ENCODE data around the gene SLC25A23. TPM values are rescaled to one million over a fixed set of nuclear protein-coding genes. Genes with fewer than 3 reads are reported as not detected.

Gene SLC25A23
- total RNA-seq, 1 donor from 2014 or later = 51.4 TPM

DNA sequence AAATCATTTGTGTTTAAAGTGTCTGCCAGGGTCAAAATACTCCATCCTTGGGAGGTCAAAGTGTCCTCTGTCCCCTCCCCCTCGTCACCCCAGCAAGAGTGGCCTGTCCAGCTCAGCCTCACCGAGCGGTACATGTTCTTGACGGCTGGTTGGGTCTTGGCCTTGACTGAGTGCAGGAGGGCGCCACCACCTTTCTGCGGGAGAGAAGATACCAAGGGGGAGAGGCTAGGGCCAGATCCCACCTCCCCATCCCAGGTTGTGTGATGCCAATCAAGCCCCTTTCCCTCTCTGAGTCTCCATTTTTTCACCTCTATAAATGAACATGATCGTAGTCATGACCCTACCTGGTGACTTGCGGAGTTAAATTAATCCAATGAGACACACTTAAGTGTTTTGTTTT lies 10.6 kb upstream of the SLC25A23 start:
- H3K9me3 ChIP-seq = no peaks in the 10 kb centered on the region
- DNase-seq = no peak
- TF ChIP-seq, protein P1, sequence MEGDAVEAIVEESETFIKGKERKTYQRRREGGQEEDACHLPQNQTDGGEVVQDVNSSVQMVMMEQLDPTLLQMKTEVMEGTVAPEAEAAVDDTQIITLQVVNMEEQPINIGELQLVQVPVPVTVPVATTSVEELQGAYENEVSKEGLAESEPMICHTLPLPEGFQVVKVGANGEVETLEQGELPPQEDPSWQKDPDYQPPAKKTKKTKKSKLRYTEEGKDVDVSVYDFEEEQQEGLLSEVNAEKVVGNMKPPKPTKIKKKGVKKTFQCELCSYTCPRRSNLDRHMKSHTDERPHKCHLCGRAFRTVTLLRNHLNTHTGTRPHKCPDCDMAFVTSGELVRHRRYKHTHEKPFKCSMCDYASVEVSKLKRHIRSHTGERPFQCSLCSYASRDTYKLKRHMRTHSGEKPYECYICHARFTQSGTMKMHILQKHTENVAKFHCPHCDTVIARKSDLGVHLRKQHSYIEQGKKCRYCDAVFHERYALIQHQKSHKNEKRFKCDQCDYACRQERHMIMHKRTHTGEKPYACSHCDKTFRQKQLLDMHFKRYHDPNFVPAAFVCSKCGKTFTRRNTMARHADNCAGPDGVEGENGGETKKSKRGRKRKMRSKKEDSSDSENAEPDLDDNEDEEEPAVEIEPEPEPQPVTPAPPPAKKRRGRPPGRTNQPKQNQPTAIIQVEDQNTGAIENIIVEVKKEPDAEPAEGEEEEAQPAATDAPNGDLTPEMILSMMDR (IDR thresholded peaks at IDR 0.05) = no peak
- no peak overlapping the region for H3K27ac ChIP-seq
- intact Hi-C loops (cut with DNase I) = no loop called here
- no peak for ATAC-seq
- H3K4me1 ChIP-seq = no peaks in the 10 kb centered on the region
- no peak overlapping the region for H3K4me3 ChIP-seq
- H3K27me3 ChIP-seq = no peaks in the 10 kb centered on the region
- no peaks in the 10 kb centered on the region for H3K36me3 ChIP-seq

DNA sequence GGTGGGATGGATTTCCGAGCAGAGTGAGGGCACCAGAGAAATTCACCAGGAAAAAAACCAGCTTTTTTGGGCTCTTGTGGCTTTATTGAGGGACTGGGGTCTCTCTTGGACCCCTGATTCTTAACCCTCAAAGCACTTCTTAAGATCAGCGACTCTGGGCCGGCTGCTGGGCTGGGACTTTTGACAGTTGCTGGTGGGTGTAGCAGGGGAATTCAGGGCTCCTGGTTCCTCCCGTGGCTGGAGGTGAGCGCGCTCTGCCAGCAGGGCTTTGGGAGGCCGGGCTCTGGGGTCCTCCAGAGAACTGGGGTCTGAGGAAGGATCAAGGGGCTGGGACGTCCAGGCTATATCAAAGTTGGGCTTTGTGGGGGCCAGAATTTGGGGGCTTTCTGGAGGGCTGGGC lies 7.8 kb upstream of the SLC25A23 start:
- Histone ChIP-seq H3K27ac (no peak overlapping the region), H3K4me3 (no peak overlapping the region), H3K27me3 (peaks cover 11% of the 10 kb centered on the region), H3K36me3 (no peaks in the 10 kb centered on the region), H3K4me1 (no peaks in the 10 kb centered on the region), H3K9me3 (no peaks in the 10 kb centered on the region)
- no peak for ATAC-seq
- DNase-seq = no peak
- TF ChIP-seq, protein P1 (IDR thresholded peaks at IDR 0.05) = no peak
- intact Hi-C loops (cut with DNase I) = no loop called here

DNA sequence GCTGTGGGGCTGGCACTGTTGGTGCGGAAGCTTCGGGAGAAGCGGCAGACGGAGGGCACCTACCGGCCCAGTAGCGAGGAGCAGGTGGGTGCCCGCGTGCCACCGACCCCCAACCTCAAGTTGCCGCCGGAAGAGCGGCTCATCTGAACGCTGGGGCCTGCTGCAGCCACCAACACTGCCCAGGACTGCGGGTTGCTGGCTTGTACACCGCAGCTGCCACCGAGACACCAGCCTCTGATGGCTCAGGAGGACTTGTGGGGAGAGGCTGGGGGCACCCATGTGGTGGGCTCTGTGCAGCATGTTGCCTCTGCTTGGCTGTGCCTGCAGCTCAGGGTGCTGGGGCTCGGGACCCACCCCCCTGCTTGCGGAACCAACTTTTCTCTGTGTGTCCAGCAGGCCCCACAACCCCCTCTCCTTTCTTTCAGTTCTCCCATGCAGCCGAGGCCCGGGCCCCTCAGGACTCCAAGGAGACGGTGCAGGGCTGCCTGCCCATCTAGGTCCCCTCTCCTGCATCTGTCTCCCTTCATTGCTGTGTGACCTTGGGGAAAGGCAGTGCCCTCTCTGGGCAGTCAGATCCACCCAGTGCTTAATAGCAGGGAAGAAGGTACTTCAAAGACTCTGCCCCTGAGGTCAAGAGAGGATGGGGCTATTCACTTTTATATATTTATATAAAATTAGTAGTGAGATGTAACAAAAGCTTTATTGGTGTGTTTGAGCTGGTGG lies 7.1 kb upstream of the SLC25A23 start:
- no peaks in the 10 kb centered on the region for H3K36me3 ChIP-seq
- no peaks in the 10 kb centered on the region for H3K4me1 ChIP-seq
- H3K4me3 ChIP-seq = no peak overlapping the region
- H3K27me3 ChIP-seq = peaks cover 11% of the 10 kb centered on the region
- intact Hi-C loops (cut with DNase I) = no loop called here
- H3K27ac ChIP-seq = no peak overlapping the region
- no peak for ATAC-seq
- DNase-seq = no peak
- no peaks in the 10 kb centered on the region for H3K9me3 ChIP-seq
- TF ChIP-seq, protein P1 (IDR thresholded peaks at IDR 0.05) = no peak

DNA sequence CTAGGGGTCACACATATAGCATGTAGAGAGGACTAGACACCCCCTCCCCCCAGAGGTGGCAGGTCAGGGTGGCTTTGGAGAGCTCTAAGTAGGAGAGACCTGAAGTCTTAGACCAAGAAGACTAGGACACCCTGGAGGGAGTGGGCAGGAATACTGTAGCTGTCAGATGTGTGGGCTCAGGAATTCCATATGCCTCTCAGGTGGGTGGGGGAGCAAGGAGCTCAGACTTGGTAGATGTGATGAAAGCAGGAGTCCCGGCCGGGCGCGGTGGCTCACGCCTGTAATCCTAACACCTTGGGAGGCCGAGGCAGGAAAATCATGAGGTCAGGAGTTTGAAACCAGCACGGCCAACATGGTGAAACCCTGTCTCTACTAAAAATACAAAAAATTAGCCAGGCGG lies 6.1 kb upstream of the SLC25A23 start:
- Histone ChIP-seq H3K4me1 (no peaks in the 10 kb centered on the region), H3K9me3 (no peaks in the 10 kb centered on the region), H3K27ac (no peak overlapping the region), H3K27me3 (peaks cover 11% of the 10 kb centered on the region), H3K36me3 (no peaks in the 10 kb centered on the region), H3K4me3 (no peak overlapping the region)
- intact Hi-C loops (cut with DNase I) = no loop called here
- TF ChIP-seq, protein P1 (IDR thresholded peaks at IDR 0.05) = no peak
- ATAC-seq = no peak
- no peak for DNase-seq

DNA sequence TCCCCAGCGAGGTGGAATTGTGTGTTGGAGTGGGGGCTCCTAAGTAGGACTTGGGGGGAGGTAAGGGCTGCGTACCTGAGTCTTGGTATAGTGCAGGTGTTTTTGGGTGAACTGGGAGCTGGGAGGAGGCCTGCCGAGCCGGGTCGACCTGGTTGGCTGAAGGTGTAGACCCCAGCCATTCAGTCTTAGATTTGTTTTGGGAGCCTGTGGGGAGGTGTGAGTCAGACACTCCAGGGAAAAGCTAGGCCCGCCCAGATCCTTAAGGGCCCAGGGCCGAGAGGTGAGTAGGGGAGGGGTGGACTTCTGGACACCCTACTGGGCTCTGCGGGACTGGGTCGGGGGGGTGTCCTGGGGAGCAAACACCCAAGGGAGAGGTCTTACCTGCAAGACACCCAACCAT lies 5.4 kb upstream of the SLC25A23 start:
- Histone ChIP-seq H3K9me3 (no peaks in the 10 kb centered on the region), H3K27ac (no peak overlapping the region), H3K4me3 (peak overlapping the region; percentile 54), H3K36me3 (no peaks in the 10 kb centered on the region), H3K27me3 (peaks cover 11% of the 10 kb centered on the region), H3K4me1 (no peaks in the 10 kb centered on the region)
- ATAC-seq (peak; percentile 41), DNase-seq (peak; percentile 71)
- intact Hi-C loops (cut with DNase I) = no loop called here
- TF ChIP-seq, protein P1 (IDR thresholded peaks at IDR 0.05) = no peak

All from upper lobe of right lung (tissue), 1 donor.